ENCODE data around the gene RREB1. TPM values are rescaled to one million over a fixed set of nuclear protein-coding genes. Genes with fewer than 3 reads are reported as not detected.

The RREB1 gene
- polyA plus RNA-seq, 2 of the 4 experiments (the other 2 are of a cell fraction): 2.2 to 5.0 TPM

DNA sequence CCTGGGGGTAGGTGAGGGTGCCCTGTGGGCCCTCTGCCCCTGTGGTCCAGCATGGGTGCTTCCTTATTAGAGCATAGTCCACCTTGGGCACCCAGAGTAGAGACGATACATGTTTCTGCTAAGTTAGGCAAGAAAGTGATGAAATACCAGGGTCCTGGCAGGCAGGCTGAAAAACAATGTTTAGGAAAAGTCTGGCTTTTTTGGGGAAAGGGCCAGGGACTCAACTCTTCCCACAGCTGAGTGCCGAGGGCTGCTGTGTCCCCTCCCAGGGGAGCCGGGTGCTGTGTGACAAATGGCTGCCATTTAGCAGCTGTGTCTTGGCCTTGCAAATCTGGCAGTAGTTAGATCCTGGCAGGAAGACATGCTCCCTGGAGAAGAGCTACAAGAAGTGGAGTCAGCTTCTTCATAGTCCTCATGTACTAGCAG lies 61.5 kb downstream of the RREB1 start:
- WGBS (ENCODE audit: missing lambda C conversion rate): 86% methylated on average over 1 of the region's 3 CpGs
- CTCF ChIA-PET: no interaction called here

DNA sequence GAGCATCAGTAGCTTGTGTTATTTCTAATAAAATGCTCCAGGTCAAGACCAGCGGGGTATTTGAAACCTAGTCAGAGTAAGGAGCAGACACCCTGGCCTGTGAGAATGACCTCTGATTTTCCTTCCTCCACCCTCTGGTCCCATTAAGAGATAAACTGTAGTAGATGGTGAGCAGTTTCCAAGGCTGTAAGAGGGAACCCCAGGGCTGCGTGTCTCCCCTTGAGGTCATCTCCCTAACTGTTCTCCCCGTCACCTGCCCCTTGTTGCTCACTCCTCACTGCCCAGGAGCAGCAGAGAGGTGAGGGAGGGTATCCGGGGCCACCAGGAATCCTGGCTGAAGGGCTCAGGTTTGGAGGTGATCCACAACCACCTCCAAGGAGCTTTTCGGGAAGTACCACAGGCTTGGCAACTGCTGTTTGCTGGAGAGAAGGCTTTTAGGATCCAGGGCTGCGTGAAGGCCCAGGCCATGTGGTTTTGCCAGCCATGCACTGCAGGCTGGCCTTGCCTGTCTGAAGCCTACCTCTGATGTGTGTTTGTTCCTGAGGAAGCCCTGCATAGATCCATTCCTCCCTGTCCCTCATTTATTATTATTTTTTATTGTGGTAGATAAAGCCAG lies 62.5 kb downstream of the RREB1 start:
- H3K4me3 ChIP-seq: no peak overlapping the region
- peaks cover 42% of the 10 kb centered on the region for H3K4me1 ChIP-seq
- WGBS (ENCODE audit: missing lambda C conversion rate): 94% methylated on average over 5 of the region's 6 CpGs
- TF ChIP-seq, protein P1, sequence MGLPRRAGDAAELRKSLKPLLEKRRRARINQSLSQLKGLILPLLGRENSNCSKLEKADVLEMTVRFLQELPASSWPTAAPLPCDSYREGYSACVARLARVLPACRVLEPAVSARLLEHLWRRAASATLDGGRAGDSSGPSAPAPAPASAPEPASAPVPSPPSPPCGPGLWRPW (IDR thresholded peaks at IDR 0.05): no peak
- TF ChIP-seq HDAC2 (IDR thresholded peaks at IDR 0.05) (no peak), EHMT2 (IDR thresholded peaks at IDR 0.05; ENCODE audit: low read depth) (no peak), FOSL2 (IDR thresholded peaks at IDR 0.05) (no peak), FOSL2 (CRISPR knock-in tag; IDR thresholded peaks at IDR 0.05) (no peak), FOSB (CRISPR knock-in tag; IDR thresholded peaks at IDR 0.05) (no peak), RFX5 (IDR thresholded peaks at IDR 0.05) (no peak), NFE2L2 (conservative IDR thresholded peaks at IDR 0.05; ENCODE audit: low read length) (no peak), MYC (IDR thresholded peaks at IDR 0.05; ENCODE audit: borderline replicate concordance, low read length) (no peak), KDM5A (IDR thresholded peaks at IDR 0.05) (no peak), EP300 (IDR thresholded peaks at IDR 0.05) (no peak)
- TF ChIP-seq, protein P2, sequence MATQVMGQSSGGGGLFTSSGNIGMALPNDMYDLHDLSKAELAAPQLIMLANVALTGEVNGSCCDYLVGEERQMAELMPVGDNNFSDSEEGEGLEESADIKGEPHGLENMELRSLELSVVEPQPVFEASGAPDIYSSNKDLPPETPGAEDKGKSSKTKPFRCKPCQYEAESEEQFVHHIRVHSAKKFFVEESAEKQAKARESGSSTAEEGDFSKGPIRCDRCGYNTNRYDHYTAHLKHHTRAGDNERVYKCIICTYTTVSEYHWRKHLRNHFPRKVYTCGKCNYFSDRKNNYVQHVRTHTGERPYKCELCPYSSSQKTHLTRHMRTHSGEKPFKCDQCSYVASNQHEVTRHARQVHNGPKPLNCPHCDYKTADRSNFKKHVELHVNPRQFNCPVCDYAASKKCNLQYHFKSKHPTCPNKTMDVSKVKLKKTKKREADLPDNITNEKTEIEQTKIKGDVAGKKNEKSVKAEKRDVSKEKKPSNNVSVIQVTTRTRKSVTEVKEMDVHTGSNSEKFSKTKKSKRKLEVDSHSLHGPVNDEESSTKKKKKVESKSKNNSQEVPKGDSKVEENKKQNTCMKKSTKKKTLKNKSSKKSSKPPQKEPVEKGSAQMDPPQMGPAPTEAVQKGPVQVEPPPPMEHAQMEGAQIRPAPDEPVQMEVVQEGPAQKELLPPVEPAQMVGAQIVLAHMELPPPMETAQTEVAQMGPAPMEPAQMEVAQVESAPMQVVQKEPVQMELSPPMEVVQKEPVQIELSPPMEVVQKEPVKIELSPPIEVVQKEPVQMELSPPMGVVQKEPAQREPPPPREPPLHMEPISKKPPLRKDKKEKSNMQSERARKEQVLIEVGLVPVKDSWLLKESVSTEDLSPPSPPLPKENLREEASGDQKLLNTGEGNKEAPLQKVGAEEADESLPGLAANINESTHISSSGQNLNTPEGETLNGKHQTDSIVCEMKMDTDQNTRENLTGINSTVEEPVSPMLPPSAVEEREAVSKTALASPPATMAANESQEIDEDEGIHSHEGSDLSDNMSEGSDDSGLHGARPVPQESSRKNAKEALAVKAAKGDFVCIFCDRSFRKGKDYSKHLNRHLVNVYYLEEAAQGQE (IDR thresholded peaks at IDR 0.05): no peak
- TF ChIP-seq, protein P3, sequence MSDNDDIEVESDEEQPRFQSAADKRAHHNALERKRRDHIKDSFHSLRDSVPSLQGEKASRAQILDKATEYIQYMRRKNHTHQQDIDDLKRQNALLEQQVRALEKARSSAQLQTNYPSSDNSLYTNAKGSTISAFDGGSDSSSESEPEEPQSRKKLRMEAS (IDR thresholded peaks at IDR 0.05): no peak
- TF ChIP-seq, protein P4, sequence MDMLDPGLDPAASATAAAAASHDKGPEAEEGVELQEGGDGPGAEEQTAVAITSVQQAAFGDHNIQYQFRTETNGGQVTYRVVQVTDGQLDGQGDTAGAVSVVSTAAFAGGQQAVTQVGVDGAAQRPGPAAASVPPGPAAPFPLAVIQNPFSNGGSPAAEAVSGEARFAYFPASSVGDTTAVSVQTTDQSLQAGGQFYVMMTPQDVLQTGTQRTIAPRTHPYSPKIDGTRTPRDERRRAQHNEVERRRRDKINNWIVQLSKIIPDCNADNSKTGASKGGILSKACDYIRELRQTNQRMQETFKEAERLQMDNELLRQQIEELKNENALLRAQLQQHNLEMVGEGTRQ (IDR thresholded peaks at IDR 0.05): no peak
- H3K9me3 ChIP-seq: no peaks in the 10 kb centered on the region
- ChIA-PET POLR2A (no interaction called here), CTCF (no interaction called here)
- no peak for DNase-seq (ENCODE audit: low read depth in 1 of 2, low spot score in 1 of 2)
- no peak for FAIRE-seq
- no peak for ATAC-seq
- H3K4me2 ChIP-seq: no peak overlapping the region
- 0 out of 6 replicates have a peak overlapping the region, but pooled peaks of 1 of the 2 experiments have one; percentile 21 for H3K27ac ChIP-seq

More for the DNA sequence above, 61.5 kb downstream of the RREB1 start:
- POLR2A ChIA-PET: no interaction called here
- FAIRE-seq (no peak), ATAC-seq (no peak), DNase-seq (ENCODE audit: low read depth in 1 of 2, low spot score in 1 of 2) (no peak)
- TF ChIP-seq EP300 (IDR thresholded peaks at IDR 0.05) (no peak), RAD21 (conservative IDR thresholded peaks at IDR 0.05 in 1 of 2, IDR thresholded peaks at IDR 0.05 in 1 of 2) (no peak), RCOR1 (IDR thresholded peaks at IDR 0.05; ENCODE audit: low read depth, low read length) (no peak), RFX5 (IDR thresholded peaks at IDR 0.05) (no peak)
- Histone ChIP-seq H3K4me2 (no peak overlapping the region), H3K9me3 (no peaks in the 10 kb centered on the region), H3K27ac (peak overlapping the region in 1 of 2 experiments; percentile 16; a peak in 2 of 6 replicates), H3K4me1 (peaks cover 51% of the 10 kb centered on the region), H3K4me3 (no peak overlapping the region)

DNA sequence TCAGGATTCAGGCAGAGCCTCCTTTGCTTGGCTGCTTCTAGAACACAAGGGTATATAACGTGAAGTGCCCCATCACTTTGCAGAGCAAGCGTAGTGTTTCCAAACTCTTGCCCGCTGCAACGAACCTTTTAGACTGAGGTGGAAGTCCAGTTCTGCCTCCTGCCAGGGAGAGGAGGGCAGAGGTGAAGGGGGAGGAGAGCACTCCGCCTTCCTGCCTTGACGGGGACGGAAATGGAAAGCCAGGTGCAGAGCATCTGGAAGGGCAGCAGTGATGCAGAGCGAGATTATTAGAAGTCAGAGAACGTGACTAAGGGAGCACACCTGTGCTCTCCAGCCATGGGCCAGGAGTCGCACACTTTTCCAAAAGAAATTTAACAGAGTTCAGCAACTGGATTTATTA lies 63.4 kb downstream of the RREB1 start:
- Histone ChIP-seq H3K27ac (no peak overlapping the region), H3K4me2 (no peak overlapping the region), H3K4me3 (no peak overlapping the region), H3K4me1 (peaks cover 33% of the 10 kb centered on the region), H3K9me3 (no peaks in the 10 kb centered on the region)
- 90% methylated on average over 9 of the region's 10 CpGs for WGBS (ENCODE audit: missing lambda C conversion rate)
- CTCF ChIA-PET: no interaction called here
- DNase-seq (ENCODE audit: low read depth in 1 of 2, low spot score in 1 of 2) (no peak), ATAC-seq (no peak), FAIRE-seq (no peak)
- no peak for TF ChIP-seq ESRRA (IDR thresholded peaks at IDR 0.05; ENCODE audit: borderline replicate concordance, low read length)
- TF ChIP-seq, protein P5, sequence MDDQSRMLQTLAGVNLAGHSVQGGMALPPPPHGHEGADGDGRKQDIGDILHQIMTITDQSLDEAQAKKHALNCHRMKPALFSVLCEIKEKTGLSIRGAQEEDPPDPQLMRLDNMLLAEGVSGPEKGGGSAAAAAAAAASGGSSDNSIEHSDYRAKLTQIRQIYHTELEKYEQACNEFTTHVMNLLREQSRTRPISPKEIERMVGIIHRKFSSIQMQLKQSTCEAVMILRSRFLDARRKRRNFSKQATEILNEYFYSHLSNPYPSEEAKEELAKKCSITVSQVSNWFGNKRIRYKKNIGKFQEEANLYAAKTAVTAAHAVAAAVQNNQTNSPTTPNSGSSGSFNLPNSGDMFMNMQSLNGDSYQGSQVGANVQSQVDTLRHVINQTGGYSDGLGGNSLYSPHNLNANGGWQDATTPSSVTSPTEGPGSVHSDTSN (IDR thresholded peaks at IDR 0.05): no peak
- TF ChIP-seq RNF2 (IDR thresholded peaks at IDR 0.05; ENCODE audit: borderline replicate concordance, low read depth): no peak
- no peak for TF ChIP-seq FOSL2 (IDR thresholded peaks at IDR 0.05)
- no peak for TF ChIP-seq FOSL2 (CRISPR knock-in tag; IDR thresholded peaks at IDR 0.05)
- no peak for TF ChIP-seq NR3C1 (IDR thresholded peaks at IDR 0.05)
- TF ChIP-seq ZFP36 (IDR thresholded peaks at IDR 0.05; ENCODE audit: borderline replicate concordance, partially characterized antibody): no peak
- TF ChIP-seq POLR2AphosphoS2 (conservative IDR thresholded peaks at IDR 0.05; ENCODE audit: low read length): no peak
- POLR2A ChIA-PET: no interaction called here
